Occipital lobe (tissue), 2 donors: Measurements from ENCODE around the gene GRIFIN. TPM values are rescaled to one million over a fixed set of nuclear protein-coding genes. Genes with fewer than 3 reads are reported as not detected.

Source experiments
- DNase-seq: peaks from one replicate; lab custom pipeline; 2025; lab: John Stamatoyannopoulos, UW
- total RNA-seq: library from RNA; depleted of rRNA; stranded (reverse); fragments of >200 nt; gene quantifications from one replicate; pipeline ENCODE4 v1.2.3, GENCODE V29; 2014

GRIFIN gene
- not detected for total RNA-seq

DNA sequence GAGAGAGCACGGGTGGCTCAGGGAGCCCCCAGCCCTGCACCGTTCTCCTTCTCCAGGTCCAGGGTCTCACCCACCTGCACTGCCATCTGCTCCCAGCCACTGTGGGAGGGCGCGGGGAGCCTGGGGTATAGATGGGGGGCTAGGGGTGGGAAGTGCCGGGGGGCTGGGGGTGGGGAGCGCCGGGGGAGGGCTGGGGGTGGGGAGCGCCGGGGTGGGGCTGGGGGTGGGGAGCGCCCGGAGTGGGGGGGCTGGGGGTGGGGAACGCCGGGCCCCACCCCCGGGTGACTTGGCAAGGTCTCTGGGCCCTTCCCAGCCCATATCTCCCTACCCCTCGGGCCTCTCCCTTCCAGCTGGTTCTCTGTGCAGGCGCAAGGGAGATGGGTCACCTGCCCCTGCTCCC is at the start of gene GRIFIN:
GRIFIN (minus strand) TSS at position 101 of the 400 bp plus-strand sequence; CDS start at position 86, 15 bp downstream.
- DNase-seq: no peak

DNA sequence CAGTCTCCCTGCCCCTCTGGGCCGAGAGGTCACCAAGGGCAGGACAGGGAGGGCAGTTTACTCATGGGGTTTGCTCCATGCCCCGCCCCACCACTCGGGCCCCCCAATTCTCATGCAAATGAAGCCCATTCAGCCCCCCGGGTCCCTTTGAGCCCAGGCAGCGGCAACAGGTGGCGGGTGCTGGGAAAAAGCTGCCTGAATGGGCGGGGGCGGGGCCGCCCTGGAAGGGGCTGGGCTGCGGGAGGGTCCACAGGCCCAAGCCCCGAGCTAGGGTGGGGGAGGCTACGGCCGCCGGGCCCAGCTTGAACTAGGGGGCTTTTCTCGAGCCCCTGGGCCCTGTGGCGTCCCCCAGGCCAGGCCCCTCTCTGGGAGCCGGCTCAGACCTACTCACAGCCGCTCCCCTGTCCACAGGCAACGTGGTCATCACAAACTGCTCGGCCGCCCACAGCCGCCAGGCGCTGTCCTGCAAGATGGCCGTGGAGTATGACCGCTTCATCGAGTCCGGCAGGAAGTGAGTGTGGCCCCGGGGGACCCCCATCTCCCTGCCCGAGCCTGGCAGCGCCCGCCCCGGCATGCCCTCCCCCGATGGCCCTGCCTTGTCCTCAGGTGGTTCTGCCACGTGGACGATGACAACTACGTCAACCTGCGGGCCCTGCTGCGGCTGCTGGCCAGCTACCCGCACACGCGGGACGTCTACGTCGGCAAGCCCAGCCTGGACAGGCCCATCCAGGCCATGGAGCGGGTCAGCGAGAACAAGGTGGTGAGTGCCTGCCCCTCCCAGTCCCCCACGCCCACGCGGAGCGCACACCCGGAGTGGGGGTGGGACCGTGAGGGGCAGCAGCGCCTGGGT is 48.8 kb upstream of the GRIFIN start:
- DNase-seq: no peak

- DNase-seq: peak; percentile 80
Observed at GRCh38 chr7:2523941-2524807, 48.0 kb upstream of the GRIFIN start.

GRCh38 chr7:2523461-2523936 is 47.3 kb upstream of the GRIFIN start:
- no peak for DNase-seq

GRCh38 chr7:2522780-2523433 is 46.7 kb upstream of the GRIFIN start:
- DNase-seq: no peak

GRCh38 chr7:2521952-2522591 is 45.9 kb upstream of the GRIFIN start:
- DNase-seq: no peak

DNA sequence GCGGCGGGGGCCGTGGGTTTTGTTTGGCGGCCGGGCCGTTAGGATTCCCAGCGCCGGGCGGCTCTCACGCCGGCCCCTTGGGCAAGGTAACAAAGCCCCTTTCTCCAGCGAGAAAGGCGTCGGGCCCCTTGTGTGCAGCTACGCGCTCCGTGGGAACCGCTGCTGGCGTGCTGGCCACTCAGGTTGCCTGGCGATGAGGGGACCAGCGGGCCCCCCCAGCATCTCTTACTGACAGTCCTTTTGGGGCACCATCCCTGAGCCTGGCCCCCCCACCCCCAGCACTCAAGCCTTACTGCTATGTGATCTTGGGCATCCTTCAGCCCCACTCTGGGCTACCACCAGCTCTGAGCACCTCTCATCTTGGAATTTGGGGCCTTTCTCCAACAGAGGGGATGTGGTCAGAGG is 45.1 kb upstream of the GRIFIN start:
- DNase-seq: no peak

- DNase-seq: no peak
Observed at GRCh38 chr7:2520761-2521290, 44.6 kb upstream of the GRIFIN start.

GRCh38 chr7:2520131-2520760 is 44.0 kb upstream of the GRIFIN start:
- no peak for DNase-seq

- peak; percentile 85 for DNase-seq
Observed at GRCh38 chr7:2519119-2519930, 43.1 kb upstream of the GRIFIN start, which contains the start of gene LFNG. Gene LFNG (plus strand): TSS chr7:2519774. CDS start chr7:2519862, 88 bp downstream.

GRCh38 chr7:2518737-2519118 is 42.5 kb upstream of the GRIFIN start:
- DNase-seq: no peak

- no peak for DNase-seq
Observed at GRCh38 chr7:2517678-2518507, 41.7 kb upstream of the GRIFIN start.

- DNase-seq: no peak
Observed at GRCh38 chr7:2517026-2517425, 40.8 kb upstream of the GRIFIN start.

DNA sequence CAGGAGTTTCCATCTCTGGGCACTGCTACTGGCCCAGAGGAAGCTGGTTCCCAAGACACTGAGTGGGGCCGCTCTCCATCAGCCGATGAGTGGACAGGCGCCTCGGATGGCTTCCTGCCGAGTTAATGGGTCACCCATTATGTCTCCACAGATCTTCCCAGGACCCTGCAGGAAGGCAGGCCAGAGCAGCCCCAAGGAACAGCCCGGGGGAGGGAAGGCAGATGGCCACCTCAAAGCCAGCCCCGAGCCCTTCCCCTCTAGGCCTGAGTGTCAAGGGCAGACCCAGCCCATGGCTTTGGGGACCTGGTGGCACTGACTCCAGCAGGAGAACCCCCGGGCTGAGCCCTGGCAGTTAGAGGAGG is 40.0 kb upstream of the GRIFIN start:
- no peak for DNase-seq

GRCh38 chr7:2515424-2516193 is 39.4 kb upstream of the GRIFIN start:
- no peak for DNase-seq

DNA sequence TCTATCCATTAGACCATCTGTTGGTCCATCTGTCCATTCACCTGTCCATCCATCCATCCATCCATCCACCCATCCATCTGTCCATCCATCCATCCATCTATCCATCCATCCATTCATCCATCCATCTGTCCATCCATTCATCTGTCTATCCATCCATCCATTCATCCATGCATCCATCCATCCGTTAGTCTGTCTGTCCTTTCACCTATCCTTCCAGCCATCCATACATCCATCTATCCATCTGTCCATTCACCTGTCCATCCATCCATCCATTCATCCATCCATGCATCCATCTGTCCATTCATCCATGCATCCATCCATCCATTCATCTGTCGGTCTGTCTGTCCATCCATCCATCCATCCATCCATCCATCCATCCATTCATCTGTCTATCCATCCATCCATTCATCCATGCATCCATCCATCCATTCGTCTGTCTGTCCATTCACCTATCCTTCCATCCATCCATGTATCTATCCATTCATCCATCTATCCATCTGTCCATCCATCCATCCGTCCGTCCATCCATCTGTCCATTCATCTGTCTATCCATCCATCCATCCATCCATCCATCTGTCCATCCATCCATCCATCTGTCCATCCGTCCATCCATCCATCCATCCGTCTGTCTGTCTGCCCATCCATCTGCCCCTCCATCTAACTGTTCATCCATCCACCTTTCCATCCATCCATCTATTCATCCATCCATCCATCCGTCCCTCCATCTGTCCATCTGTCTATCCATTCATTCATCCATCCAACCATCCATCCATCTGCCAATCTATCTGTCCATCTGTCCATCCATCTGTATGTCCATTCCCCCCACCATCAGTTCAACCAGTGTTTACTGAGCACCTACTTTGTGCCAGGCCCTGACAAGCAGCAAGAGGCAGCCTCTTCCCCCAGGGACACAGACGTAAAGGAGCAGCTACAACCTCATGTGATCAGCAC is 38.5 kb upstream of the GRIFIN start:
- DNase-seq: no peak

DNA sequence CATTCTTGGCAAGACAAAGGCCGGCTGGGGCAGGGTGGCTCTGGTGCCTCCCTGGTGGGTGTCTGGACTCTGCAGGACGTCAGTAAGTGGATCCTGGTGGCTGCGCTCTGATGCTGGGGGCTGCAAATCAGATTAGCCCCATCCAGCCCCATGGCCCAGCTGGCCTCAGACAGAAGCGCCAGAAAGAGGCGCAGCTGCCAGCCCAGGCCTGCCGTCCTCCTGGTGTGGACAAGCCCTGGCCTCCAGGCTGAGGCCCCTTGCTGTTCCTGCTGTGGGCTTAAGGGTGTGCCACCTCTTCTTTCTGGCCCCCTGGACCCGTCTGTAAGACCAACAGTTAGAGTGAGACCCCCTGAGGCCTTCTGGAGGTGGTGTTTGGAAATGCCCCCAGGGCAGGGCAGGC is 37.5 kb upstream of the GRIFIN start:
- DNase-seq: no peak
